NCI-H510A (cell line): ENCODE measurements around the gene UBB.
"Not testable (repeated sequence)": the region's sequence is repeated elsewhere in the genome, so short reads cannot be mapped to it uniquely, and the experiment has no call there.

Source experiments
- DNase-seq: peaks from one replicate; lab custom pipeline; 2025; lab: John Stamatoyannopoulos, UW

Gene UBB

GRCh38 chr17:16374146-16374938 is 6.5 kb upstream of the UBB start:
- no peak for DNase-seq

DNA sequence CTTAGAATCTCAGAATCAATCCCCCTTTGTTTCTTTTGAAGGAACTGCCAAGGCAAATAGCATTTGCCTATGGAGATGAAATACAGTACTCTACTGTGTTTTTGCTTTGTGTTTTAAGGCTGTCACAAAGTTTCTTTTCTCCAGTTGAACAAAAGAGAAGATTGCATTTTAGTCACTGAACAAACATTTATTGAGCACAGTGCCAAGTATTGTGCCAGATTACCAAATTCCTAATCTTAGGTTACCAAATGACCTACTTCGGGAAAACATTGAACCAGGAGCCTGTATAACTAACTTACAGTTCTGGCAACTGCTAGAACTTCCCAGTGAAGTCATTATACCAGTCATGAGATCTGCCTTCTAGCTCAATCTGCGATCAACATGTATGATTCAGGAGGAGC is 3.0 kb upstream of the UBB start:
- no peak for DNase-seq

DNA sequence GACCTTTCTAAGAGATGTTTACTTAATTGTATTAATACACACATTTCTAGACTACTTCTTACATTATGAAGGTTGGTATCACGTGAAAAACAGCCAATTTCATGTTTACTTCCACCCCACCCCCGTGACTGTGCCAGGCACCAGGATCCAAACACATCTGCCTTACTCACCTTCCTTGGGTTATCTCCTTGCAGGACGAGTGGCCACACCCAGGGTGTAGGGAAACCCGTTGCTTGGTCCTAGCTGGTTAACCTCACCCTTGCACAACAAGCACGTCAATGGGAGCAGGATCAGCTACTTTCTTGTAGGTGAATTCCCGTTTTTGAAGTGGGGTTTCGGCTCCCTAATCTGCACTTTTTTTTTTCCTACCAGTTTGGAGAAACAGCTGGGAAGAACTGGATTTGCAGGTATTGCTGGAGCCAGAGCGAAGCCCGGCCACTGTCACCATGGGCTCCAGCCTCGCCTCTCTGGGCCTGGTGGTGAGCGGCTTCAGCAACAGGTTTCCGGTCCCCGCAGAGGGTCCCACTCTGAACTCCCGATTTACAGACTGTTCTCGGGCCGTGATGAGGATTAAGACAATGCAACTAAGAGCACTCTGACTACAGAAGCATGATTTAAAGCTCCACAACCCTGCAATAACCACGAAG is 2.1 kb upstream of the UBB start:
- DNase-seq: no peak

- DNase-seq: no peak
These were observed 1.2 kb upstream of the UBB start for GRCh38 chr17:16379654-16380053.

GRCh38 chr17:16381496-16381820 is 567 bp downstream of the UBB start:
- DNase-seq: no peak

GRCh38 chr17:16383216-16383615 is 2.3 kb downstream of the UBB start:
- no peak for DNase-seq

DNA sequence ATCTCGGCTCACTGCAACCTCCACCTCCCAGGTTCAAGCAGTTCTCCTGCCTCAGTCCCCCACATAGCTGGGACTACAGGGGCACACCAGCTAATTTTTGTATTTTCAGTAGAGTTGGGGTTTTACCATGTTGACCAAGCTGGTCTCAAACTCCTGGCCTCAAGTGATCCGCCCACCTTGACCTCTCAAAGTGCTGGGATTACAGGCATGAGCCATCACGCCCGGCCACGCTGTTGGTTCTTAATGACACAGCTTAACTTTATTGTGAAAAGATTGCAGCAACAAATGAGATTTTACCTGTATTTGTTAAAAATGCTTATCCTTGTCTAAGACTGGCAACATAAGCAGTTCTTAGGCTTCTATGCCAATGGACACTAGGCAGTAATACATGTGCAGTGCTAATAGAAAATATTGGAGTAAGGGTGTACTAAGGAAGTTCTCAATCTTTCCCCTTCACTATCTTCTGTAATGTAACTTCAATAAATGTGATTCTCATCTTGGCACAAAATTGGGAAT is 2.9 kb downstream of the UBB start:
- no peak for DNase-seq

- DNase-seq: no peak
These were observed 3.7 kb downstream of the UBB start for GRCh38 chr17:16384557-16384956.

DNA sequence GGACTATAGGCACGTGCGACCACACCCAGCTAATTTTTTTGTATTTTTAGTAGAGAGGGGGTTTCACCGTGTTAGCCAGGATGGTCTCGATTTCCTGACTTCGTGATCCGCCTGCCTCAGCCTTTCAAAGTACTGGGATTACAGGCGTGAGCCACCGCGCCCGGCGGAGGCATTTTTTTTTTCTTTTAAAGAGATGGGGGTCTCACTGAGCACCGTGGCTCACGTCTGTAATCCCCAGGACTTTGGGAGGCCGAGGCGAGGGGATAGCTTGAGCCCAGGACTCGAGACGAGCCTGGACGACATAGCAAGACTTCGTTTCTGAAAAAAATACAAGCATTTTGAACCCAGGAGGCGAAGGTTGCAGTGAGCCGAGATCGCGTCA is 5.2 kb downstream of the UBB start:
- DNase-seq: not testable (repeated sequence)

DNA sequence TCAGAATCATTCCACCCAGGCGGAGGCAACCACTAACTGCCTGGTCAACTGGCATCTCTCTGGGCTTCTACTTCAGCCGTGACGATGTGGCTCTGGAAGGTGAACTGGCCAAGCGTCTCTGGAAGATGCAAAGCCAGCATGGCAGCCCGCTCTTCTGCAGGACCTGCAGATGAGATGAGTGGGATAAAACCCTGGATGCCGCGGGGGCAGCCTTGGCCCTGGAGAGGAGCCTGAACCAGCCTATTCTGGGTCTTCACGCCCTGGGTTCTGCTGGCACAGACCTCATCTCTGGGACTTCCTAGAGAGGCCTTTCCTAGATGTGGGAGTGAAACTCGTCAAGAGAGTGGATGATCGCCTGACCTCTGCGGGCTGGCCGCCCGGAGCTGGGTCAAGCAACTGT is 10.6 kb downstream of the UBB start:
- no peak for DNase-seq

DNA sequence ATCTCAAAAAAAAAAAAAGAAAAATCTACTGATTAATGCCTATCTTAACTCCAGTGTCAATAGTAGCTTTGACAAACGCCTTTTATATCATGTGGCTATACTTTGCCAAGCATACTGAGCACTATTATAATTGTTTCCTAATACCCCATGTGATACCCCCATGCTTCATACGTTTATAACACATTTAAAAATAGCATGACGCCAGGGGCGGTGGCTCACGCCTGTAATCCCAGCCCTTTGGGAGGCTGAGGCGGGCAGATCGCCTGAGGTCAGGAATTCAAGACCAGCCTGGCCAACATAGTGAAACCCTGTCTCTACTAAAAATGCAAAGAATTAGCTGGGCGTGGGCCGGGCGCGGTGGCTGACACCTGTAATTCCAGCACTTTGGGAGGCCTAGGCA is 11.6 kb downstream of the UBB start:
- DNase-seq: not testable (repeated sequence)

- DNase-seq: not testable (repeated sequence)
These were observed 15.0 kb downstream of the UBB start for GRCh38 chr17:16395887-16396286.

DNA sequence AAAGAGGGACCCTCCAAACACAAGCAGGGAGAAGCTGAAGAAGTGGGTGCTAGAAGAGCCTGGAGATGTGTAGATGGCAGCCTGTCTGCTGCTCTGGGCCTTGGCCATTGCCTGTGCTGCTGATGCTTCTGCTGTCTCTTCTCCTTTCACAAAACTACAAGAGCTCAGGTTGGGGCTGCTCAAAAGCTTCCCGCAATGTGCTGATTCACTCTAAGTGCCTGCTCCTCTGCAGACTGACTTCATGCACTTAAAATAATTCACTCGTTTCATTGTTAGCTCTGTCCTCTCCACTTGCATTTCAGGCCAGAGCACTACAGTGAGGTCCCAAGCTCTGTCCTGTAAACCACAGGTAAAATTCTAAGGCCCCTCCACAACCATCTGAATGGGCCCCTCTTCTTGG is 15.8 kb downstream of the UBB start:
- not testable (repeated sequence) for DNase-seq

- no peak for DNase-seq
These were observed 17.7 kb downstream of the UBB start for GRCh38 chr17:16398270-16399267.

- not testable (repeated sequence) for DNase-seq
These were observed 23.0 kb downstream of the UBB start for GRCh38 chr17:16403847-16404246.

DNA sequence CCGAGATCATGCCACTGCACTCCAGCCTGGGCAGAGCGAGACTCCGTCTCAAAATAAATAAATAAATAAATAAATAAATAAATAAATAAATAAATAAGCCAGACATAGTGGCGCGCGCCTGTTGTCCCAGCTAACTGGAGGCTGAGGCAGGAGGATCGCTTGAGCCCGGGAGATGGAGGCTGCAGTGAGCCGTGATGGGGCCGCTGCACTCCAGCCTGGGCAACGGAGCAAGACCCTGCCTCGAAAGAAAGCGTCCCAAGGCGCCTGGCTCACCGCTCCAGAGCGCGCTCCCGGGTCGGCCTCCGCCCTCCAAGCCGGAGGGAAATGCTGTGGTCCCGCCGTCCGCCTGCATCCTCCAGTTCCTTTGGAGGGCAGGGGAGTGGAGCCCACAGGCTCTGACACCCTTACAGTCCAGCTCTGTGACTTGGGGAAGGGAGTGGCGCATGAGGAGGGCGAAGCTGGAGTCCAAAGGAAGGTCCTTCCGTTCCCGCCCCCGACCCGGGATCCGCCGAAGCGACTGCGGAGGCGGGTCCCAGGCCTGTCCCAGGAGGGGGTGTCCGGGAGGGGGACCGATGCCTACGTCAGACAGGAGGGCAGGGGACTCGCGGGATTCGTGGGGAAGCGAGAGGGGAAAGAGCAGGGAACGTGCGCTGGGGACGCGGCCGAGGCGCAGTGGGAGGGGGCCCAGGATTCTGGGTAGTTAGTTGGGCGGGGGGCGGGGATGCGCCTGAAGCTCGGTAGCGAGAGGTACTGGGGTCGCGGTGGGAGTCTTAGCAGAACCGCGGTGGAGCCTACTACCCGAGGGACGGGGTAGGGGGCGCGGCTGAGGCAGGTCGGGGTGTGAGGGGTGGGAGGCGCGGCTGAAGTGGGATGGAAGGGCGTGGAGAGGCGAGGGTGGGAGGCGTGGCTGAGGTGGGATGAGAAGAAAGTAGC is 26.1 kb downstream of the UBB start:
- no peak for DNase-seq

DNA sequence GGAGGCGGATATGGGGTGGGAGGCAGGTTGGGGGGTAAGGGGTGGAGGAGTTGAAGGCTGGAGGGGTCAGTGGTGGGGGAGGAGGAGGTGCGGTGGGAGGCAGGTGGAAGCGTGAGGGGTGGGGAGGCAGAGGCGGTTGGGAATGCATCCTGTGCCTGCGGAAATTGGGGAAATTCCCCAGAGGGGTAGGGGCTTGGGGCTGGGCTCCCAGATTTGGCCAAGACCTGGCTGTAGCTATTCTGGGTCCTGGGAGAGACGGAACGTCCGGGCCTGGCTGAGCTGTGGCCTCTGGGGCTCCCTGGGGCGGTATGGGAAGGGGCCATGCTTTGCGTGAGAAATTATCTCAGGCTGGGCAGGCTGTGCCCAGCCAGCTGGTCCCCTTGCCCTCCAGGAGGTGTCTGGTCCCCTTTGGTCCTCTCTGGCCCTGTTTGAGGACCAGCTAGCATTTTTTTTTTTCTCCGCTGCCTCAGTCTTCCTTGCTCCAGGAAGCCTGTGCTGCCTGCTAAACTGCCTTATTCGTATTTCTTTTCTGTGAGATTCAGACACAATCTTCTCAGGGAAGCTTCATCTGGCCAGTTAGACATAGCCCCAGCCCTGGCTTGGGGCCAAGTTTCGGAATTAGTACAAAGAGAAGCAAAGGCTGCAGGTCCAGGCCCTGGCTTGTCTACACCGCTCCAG is 27.2 kb downstream of the UBB start:
- DNase-seq: no peak

- DNase-seq: no peak
These were observed 34.4 kb downstream of the UBB start, which contains the start of gene TRPV2 for GRCh38 chr17:16415031-16415924. Gene TRPV2 (plus strand): TSS chr17:16415571. CDS start chr17:16417669, 2,098 bp downstream.

- DNase-seq: no peak
These were observed 36.5 kb downstream of the UBB start for GRCh38 chr17:16417399-16417798.
